Activated CD8-positive, alpha-beta memory T cell treated with anti-CD3 and anti-CD28 coated beads for 4 hours (primary cell): ENCODE data around the gene AMOT.
"Not testable (repeated sequence)": the region's sequence is repeated elsewhere in the genome, so short reads cannot be mapped to it uniquely, and the experiment has no call there.

Source experiments
- DNase-seq, 2 donors: peaks; one replicate each; pipeline ENCODE4 v3.0.0-alpha.2; 2020; ENCODE audit warnings: low read depth in 2 of 2

Gene AMOT, protein sequence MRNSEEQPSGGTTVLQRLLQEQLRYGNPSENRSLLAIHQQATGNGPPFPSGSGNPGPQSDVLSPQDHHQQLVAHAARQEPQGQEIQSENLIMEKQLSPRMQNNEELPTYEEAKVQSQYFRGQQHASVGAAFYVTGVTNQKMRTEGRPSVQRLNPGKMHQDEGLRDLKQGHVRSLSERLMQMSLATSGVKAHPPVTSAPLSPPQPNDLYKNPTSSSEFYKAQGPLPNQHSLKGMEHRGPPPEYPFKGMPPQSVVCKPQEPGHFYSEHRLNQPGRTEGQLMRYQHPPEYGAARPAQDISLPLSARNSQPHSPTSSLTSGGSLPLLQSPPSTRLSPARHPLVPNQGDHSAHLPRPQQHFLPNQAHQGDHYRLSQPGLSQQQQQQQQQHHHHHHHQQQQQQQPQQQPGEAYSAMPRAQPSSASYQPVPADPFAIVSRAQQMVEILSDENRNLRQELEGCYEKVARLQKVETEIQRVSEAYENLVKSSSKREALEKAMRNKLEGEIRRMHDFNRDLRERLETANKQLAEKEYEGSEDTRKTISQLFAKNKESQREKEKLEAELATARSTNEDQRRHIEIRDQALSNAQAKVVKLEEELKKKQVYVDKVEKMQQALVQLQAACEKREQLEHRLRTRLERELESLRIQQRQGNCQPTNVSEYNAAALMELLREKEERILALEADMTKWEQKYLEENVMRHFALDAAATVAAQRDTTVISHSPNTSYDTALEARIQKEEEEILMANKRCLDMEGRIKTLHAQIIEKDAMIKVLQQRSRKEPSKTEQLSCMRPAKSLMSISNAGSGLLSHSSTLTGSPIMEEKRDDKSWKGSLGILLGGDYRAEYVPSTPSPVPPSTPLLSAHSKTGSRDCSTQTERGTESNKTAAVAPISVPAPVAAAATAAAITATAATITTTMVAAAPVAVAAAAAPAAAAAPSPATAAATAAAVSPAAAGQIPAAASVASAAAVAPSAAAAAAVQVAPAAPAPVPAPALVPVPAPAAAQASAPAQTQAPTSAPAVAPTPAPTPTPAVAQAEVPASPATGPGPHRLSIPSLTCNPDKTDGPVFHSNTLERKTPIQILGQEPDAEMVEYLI

DNA sequence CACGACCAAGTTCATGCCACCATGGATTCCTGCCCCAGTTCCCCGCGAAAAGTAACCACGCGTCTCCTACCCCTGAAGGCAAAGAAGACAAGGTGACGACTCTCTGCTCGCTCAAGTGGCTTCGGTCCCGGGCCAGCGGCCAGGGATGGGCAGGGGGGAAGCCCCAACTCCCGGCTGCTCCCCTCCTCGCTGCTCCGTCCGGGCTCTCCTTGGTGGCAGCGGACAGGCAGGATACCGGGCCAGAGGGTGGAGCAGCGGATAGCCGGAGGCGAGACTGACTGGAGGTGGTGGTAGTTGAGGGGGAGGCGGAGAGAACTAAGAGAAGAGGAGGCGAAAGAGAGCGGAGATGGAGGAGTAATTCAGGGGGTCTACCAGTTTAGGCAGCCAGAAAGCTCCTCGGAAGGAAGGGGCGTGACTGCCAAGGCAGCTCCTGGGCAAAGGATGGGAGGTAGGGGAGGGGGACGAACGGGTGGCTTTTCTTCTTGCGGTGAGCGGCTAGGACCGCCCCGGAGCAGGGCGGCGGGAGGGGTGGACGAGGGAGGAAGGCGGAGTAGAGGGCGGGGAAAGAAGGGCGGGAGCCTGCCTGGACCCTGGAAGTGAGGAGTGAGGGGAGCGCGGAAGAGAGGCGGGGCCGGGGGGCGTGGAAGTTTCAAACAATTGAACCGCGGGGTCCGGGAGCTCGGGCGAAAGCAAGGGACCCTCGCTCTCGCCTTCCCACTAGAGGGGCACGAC lies at the start of gene AMOT:
Gene AMOT, minus strand, starts transcription at position 450 of the 732 bp plus-strand sequence. CDS start 17,705 bp downstream, outside the sequence.
- peak; percentile 12 to 23 for DNase-seq

DNA sequence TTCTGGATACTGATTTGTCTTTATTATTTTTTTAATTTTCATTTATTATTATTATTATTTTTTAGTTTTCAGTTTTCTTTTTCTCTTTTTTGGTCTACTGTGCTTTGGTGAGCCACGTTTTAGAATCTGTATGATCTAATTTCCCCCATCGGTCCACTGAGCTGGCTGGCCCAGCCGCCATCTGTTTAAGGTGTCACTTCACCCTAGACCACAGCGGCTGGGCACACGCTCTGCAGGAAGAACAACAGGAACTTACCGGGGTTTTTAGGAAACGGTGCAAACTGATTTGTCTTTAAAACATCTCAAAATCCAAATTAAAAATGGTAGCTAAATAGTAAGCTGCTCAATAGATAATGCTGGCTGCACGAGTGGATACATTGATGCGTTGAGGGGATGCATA lies 48.8 kb upstream of the AMOT start:
- DNase-seq = no peak

GRCh38 chrX:112888916-112889315 lies 48.3 kb upstream of the AMOT start:
- DNase-seq = no peak

DNA sequence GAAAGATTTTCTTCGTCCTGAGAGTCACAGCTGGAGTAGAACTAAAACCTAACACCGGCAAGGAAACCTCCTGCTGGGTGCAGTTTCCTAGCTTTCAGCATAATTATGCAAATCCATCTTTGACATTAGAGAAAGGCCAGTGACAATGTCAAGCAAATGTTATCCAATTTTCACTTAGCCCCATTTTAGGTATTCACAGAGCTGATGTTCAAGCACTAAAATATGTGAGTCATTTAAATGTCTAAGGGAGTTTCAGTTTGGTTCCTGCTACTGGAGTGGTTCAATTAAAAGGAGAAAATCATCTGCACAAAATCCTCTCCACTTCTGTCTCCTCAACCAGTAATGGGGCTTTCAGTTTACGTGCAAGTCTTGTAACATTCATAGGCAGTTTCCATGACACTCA lies 37.1 kb upstream of the AMOT start:
- DNase-seq = no peak

GRCh38 chrX:112874614-112875013 lies 34.0 kb upstream of the AMOT start:
- DNase-seq = no peak

- no peak for DNase-seq
Measured at GRCh38 chrX:112874175-112874574, 33.5 kb upstream of the AMOT start.

DNA sequence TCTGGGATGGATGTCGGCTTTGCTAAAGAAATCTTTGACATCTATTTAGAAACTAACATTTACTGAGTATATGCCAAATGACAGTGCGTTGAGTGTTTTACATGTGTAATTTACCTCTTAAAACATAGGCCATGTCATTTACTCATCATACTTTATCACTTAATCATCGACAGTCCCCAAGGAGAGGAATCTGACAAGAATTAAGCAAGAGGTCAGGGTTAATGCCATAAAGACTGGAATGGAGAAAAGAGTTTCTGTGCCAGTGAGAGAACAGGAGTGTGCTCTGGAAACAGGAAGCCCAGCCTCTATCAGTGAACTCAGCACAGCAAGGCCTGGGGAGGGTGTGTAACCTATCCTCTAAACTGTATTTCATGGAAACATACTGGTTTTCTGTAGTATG lies 28.0 kb upstream of the AMOT start:
- DNase-seq = no peak

DNA sequence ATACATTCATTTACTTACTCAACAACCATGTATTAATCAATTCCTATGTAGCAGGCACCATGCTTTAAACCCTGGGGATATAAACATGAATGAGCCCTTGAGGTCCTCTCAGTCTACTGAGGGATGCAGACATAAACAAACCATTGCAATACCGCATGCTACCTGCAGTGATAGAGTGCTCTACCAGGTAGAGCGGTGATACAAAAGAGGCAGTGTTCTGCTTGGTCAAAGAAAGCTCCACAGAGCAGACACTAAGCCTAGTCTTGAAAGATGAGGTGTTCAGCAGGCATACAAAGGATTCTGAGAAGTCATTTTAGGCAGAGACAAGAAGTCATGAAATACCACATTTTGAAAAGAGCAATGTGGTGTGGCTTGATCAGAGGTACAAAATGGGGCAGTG lies 26.9 kb upstream of the AMOT start:
- no peak for DNase-seq

GRCh38 chrX:112866175-112866574 lies 25.5 kb upstream of the AMOT start:
- no peak for DNase-seq

DNA sequence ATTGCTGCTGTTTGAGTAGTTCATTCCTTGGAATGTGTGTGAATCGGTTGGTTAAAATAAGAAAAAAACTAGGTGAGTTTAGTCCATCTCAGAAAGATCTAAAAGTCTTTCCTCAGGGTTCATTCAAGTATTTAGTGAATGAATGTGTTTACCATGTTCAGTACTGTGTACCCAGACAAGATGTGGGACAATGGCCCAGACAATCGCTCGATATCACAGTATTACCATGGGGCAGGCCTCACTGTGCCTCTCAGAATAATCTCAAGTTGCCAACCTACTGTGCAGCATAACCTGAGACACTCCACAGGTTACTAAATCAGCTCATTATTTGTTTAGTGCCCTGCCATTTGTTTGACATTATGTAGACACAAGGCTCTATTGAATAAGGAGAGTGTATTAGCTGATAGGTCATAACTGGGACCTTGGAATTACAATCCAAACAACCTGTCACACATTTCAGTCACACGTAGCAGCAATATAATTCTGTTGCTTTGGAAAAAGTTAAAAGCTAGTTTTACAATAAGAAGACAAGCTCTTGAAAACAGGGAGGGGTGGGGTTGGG lies 24.9 kb upstream of the AMOT start:
- DNase-seq = no peak

DNA sequence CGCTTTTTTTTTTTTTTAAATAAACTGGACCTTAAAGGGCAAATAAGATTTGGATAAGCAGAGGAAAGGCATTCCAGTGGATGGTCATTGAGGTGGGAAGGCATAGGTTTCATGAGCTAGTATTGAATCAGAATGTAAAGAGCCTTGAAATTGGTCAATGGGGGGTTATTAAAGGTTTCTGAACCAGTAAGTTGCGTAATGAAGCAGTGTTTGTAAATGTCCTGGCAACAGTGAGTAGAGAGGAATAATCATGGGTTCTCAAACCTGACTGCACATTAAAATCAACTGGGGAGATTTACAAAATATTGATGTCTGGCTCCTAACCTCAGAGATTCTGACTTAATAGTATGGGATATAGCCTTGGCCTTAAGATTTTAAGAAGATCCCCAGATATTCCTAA lies 23.2 kb upstream of the AMOT start:
- no peak for DNase-seq

DNA sequence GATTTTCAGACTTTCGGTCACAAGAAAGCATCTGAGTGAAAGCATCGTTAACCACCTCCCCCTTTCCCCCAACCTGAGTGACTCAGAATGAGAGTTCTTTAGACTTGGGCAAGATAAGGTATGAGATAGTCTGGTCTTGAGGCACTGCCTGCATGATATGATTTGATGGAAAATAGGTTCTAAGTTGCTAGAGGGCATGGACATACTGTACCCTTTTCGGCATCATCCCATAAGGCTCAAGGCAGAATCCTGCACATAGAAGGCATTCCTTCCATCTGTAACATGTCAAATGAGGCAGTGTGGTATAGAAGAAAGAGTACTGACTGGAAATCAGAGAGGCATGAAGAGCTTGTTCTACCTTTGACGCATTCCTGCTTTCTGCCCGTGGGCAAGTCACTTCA lies 16.8 kb upstream of the AMOT start:
- DNase-seq = no peak

DNA sequence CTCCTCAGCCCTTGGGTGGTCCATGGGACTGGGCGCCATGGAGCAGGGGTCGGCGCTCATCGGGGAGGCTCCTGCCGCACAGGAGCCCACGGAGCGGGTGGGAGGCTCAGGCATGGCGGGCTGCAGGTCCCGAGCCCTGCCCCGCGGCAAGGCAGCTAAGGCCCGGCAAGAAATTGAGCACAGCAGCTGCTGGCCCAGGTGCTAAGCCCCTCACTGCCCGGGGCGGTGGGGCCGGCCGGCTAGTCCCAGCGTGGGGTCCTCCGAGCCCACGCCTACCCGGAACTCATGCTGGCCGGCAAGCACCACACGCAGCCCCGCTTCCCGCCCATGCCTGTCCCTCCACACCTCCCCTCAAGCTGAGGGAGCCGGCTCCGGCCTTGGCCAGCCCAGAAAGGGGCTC lies 14.3 kb upstream of the AMOT start:
- DNase-seq = not testable (repeated sequence)

- no peak for DNase-seq
Measured at GRCh38 chrX:112852851-112853250, 12.2 kb upstream of the AMOT start.

DNA sequence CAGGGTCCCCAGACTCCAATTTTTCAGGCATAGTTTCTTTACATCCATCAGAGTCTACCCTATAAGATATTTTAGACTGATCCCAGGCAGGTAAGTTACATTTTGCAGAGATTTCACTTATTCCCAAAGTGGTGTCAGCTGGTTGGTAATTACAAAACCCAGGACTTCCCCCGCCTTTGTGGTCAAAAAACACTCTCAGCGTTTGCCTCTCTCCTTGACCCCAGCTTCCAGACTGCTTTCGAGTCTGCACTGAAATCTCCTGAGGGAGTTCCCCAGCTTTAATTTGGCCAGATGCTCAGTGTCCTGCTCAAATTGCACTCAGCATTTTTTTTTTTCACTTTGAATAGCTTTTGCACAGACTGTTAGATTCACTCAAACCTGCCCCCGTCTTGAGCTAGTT lies 11.2 kb upstream of the AMOT start:
- no peak for DNase-seq

DNA sequence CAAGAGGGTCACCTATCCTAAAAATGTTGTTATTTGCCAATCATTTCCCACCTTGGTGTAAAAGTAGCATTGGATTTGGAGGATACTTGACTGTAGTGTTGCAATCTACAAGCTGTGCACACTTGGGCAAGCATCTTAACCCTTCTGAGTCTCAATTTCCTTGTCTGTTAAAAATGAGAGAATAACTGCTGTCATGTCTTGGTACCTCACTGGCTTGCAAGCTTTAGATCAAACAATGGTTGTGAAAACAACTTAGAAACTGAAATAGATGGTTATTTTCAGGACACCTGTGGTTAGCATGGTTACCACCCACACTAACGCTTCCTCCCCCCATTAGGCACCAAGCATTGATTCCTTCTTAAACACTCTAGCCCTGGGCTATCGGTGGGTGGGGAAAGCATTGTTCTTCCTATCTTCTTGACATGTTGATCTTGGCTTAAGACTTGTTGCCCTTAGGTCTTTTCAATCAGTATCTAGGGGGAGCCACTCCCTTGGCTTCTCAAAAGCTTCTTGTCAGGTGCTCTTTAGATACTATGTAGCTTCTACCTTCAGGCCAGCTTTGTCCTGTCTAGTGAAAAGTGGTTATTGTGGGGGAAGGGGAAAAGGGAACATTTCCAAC lies 10.6 kb upstream of the AMOT start:
- DNase-seq = no peak

GRCh38 chrX:112849016-112849415 lies 8.4 kb upstream of the AMOT start:
- no peak for DNase-seq

- no peak for DNase-seq
Measured at GRCh38 chrX:112846782-112847181, 6.2 kb upstream of the AMOT start.

- no peak for DNase-seq
Measured at GRCh38 chrX:112846187-112846586, 5.6 kb upstream of the AMOT start.

DNA sequence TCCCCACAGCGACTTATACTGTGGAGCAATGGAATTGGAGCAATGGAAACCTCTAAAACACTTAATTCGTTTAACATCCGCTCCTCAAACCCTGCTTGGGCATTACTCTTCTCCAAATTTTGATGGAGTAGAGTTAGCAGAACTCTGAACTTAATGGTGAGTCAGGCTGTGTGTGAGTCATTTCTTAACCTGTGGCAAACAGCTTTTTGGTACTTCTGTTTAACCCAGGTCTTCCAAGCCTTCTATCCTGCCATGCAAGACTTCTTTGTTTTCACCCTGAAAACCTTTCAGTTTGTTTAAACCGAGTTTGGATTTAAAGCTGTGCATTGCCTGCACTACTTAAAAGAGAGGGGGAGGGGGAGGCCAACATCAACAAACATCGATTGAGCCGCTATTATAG lies 3.6 kb upstream of the AMOT start:
- DNase-seq = no peak

DNA sequence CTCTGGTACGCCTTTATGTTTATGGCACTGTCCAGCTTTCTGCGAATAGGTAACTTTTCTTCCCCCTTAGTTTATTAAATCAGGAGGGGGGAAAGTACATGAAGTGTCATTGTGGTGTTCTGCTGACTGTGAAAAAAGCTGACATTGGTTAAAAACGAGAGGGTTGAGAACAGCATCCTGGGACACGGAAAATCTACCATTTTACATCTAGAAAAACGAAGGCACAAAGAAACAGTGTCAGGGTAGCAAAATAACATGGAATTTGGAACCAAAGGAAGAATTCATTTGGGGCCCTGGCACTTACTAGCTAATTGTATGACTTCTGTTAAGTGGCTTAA lies 1.2 kb upstream of the AMOT start:
- DNase-seq = no peak
